ENCODE measurements around the gene MAT2B. TPM values are rescaled to one million over a fixed set of nuclear protein-coding genes. Genes with fewer than 3 reads are reported as not detected.

Gene MAT2B
- 100 to 1,000 TPM; 117 to 124 (median 120) TPM for polyA plus RNA-seq (ENCODE audit: insufficient read length in 3 of 3)

- peak; percentile 81 to 88 (median 85) for DNase-seq (ENCODE audit: low read depth in 3 of 3, low spot score in 2 of 3)
Measured at GRCh38 chr5:163505368-163506094, at the start of gene MAT2B. MAT2B (plus strand) TSS chr5:163505619; CDS start chr5:163505687, 68 bp downstream.

GRCh38 chr5:163456029-163456589, 49.3 kb upstream of the MAT2B start:
- DNase-seq (ENCODE audit: low read depth in 3 of 3, low spot score in 2 of 3) = no peak

- DNase-seq (ENCODE audit: low read depth in 3 of 3, low spot score in 2 of 3) = no peak
Measured at GRCh38 chr5:163456840-163457239, 48.6 kb upstream of the MAT2B start.

- no peak for DNase-seq (ENCODE audit: low read depth in 3 of 3, low spot score in 2 of 3)
Measured at GRCh38 chr5:163458778-163459385, 46.5 kb upstream of the MAT2B start.

- DNase-seq (ENCODE audit: low read depth in 3 of 3, low spot score in 2 of 3) = no peak
Measured at GRCh38 chr5:163459462-163459818, 46.0 kb upstream of the MAT2B start.

GRCh38 chr5:163459819-163460561, 45.4 kb upstream of the MAT2B start, which contains the start of gene NUDCD2:
NUDCD2 (minus strand) TSS chr5:163460102; CDS start chr5:163460050, 52 bp downstream.
- DNase-seq (ENCODE audit: low read depth in 3 of 3, low spot score in 2 of 3) = peak; percentile 96 to 99 (median 97)

GRCh38 chr5:163460562-163461171, 44.8 kb upstream of the MAT2B start, which contains the start of gene HMMR:
HMMR (plus strand) TSS chr5:163460632; CDS start chr5:163460693, 61 bp downstream.
- no peak for DNase-seq (ENCODE audit: low read depth in 3 of 3, low spot score in 2 of 3)

- DNase-seq (ENCODE audit: low read depth in 3 of 3, low spot score in 2 of 3) = no peak
Measured at GRCh38 chr5:163463063-163463435, 42.4 kb upstream of the MAT2B start.

GRCh38 chr5:163467682-163468081, 37.7 kb upstream of the MAT2B start:
- DNase-seq (ENCODE audit: low read depth in 3 of 3, low spot score in 2 of 3) = no peak

GRCh38 chr5:163473635-163474243, 31.7 kb upstream of the MAT2B start:
- no peak for DNase-seq (ENCODE audit: low read depth in 3 of 3, low spot score in 2 of 3)

- no peak for DNase-seq (ENCODE audit: low read depth in 3 of 3, low spot score in 2 of 3)
Measured at GRCh38 chr5:163475411-163475810, 30.0 kb upstream of the MAT2B start.

- no peak for DNase-seq (ENCODE audit: low read depth in 3 of 3, low spot score in 2 of 3)
Measured at GRCh38 chr5:163478126-163478981, 27.1 kb upstream of the MAT2B start.

- no peak for DNase-seq (ENCODE audit: low read depth in 3 of 3, low spot score in 2 of 3)
Measured at GRCh38 chr5:163478982-163479271, 26.5 kb upstream of the MAT2B start.

GRCh38 chr5:163489055-163489744, 16.2 kb upstream of the MAT2B start:
- DNase-seq (ENCODE audit: low read depth in 3 of 3, low spot score in 2 of 3) = no peak

- DNase-seq (ENCODE audit: low read depth in 3 of 3, low spot score in 2 of 3) = no peak
Measured at GRCh38 chr5:163489745-163490075, 15.7 kb upstream of the MAT2B start.

GRCh38 chr5:163496286-163496685, 9.1 kb upstream of the MAT2B start:
- DNase-seq (ENCODE audit: low read depth in 3 of 3, low spot score in 2 of 3) = no peak

GRCh38 chr5:163497315-163497714, 8.1 kb upstream of the MAT2B start:
- DNase-seq (ENCODE audit: low read depth in 3 of 3, low spot score in 2 of 3) = no peak

GRCh38 chr5:163498886-163499285, 6.5 kb upstream of the MAT2B start:
- DNase-seq (ENCODE audit: low read depth in 3 of 3, low spot score in 2 of 3) = no peak

- DNase-seq (ENCODE audit: low read depth in 3 of 3, low spot score in 2 of 3) = no peak
Measured at GRCh38 chr5:163502521-163502920, 2.9 kb upstream of the MAT2B start.

Data from right renal cortex interstitium (tissue), 3 donors.